HG03196 (cell line): Measurements from ENCODE around the gene PDPN.
"Not testable (repeated sequence)": the region's sequence is repeated elsewhere in the genome, so short reads cannot be mapped to it uniquely, and the experiment has no call there.

Experiments used
- ATAC-seq: cut with Tn5 transposase; IDR thresholded peaks from one replicate; pipeline ENCODE4 v1.9.1; 2021; ENCODE audit not compliant: unreplicated experiment

Gene PDPN

GRCh38 chr1:13583595-13583965 lies at the start of gene PDPN:
TSS of gene PDPN (plus strand) at chr1:13583832. CDS start at chr1:13584034, 202 bp downstream.
- no peak for ATAC-seq

GRCh38 chr1:13535227-13535626 lies 48.4 kb upstream of the PDPN start:
- ATAC-seq, result no peak

- ATAC-seq, result no peak
These were observed 47.1 kb upstream of the PDPN start for GRCh38 chr1:13536571-13536970.

- no peak for ATAC-seq
These were observed 44.8 kb upstream of the PDPN start for GRCh38 chr1:13538832-13539231.

GRCh38 chr1:13539683-13540082 lies 43.9 kb upstream of the PDPN start:
- no peak for ATAC-seq

- ATAC-seq, result no peak
These were observed 42.8 kb upstream of the PDPN start for GRCh38 chr1:13540866-13541265.

GRCh38 chr1:13541435-13542215 lies 42.0 kb upstream of the PDPN start:
- no peak for ATAC-seq

- ATAC-seq, result no peak
These were observed 40.0 kb upstream of the PDPN start for GRCh38 chr1:13543451-13544220.

- no peak for ATAC-seq
These were observed 39.4 kb upstream of the PDPN start for GRCh38 chr1:13544221-13544556.

GRCh38 chr1:13546791-13547190 lies 36.8 kb upstream of the PDPN start:
- ATAC-seq, result no peak

GRCh38 chr1:13548281-13548680 lies 35.4 kb upstream of the PDPN start:
- ATAC-seq, result no peak

- ATAC-seq, result no peak
These were observed 34.6 kb upstream of the PDPN start for GRCh38 chr1:13549021-13549420.

GRCh38 chr1:13549521-13549920 lies 34.1 kb upstream of the PDPN start:
- ATAC-seq, result no peak

- no peak for ATAC-seq
These were observed 33.0 kb upstream of the PDPN start for GRCh38 chr1:13550663-13551062.

GRCh38 chr1:13554798-13555197 lies 28.8 kb upstream of the PDPN start:
- no peak for ATAC-seq

- ATAC-seq, result no peak
These were observed 27.3 kb upstream of the PDPN start for GRCh38 chr1:13556224-13556764.

- ATAC-seq, result no peak
These were observed 23.1 kb upstream of the PDPN start for GRCh38 chr1:13560541-13560940.

GRCh38 chr1:13562981-13563380 lies 20.7 kb upstream of the PDPN start:
- not testable (repeated sequence) for ATAC-seq

GRCh38 chr1:13564073-13564472 lies 19.6 kb upstream of the PDPN start:
- no peak for ATAC-seq

GRCh38 chr1:13570435-13570834 lies 13.2 kb upstream of the PDPN start:
- ATAC-seq, result not testable (repeated sequence)

- no peak for ATAC-seq
These were observed 12.7 kb upstream of the PDPN start for GRCh38 chr1:13570924-13571323.

GRCh38 chr1:13573586-13573985 lies 10.0 kb upstream of the PDPN start:
- no peak for ATAC-seq
